CD14-positive monocyte (primary cell): Measurements from ENCODE around the gene FNIP1. TPM values are rescaled to one million over a fixed set of nuclear protein-coding genes. Genes with fewer than 3 reads are reported as not detected.

Experiments used
- DNase-seq, 3 donors: peaks; one replicate each; pipeline ENCODE4 v3.0.0-alpha.2; 2011 to 2022
- H2AFZ ChIP-seq: 2 replicates; pipeline ENCODE4 v1.6.0; 2012; ENCODE audit warnings: mild to moderate bottlenecking, low read depth, low read length, inconsistent platforms; ENCODE audit not compliant: insufficient read depth, poor library complexity, severe bottlenecking
- H3K27ac ChIP-seq, 2 donors: 1 replicate in 1 of 2; 2 replicates in 1 of 2; pipeline ENCODE4 v1.5.1; 2012 to 2013; ENCODE audit warnings: low read length in 2 of 2, control low read depth in 1 of 2, inconsistent platforms in 1 of 2, low read depth in 1 of 2, mild to moderate bottlenecking in 1 of 2
- H3K27me3 ChIP-seq, 2 donors: one replicate each; pipeline versions ENCODE4 v1.6.0 to v1.6.1; 2011 to 2013; ENCODE audit warnings: low read length in 2 of 2; ENCODE audit not compliant: control insufficient read depth in 2 of 2, insufficient read depth in 2 of 2
- H3K36me3 ChIP-seq, 2 donors: replicated peaks in 1 of 2; 1 replicate in 1 of 2; 2 replicates in 1 of 2; pipeline versions ENCODE4 v1.5.1 to v1.6.1; 2012 to 2013; ENCODE audit warnings: low read length in 2 of 2, control low read depth in 1 of 2, inconsistent platforms in 1 of 2, mild to moderate bottlenecking in 1 of 2; ENCODE audit not compliant: insufficient read depth in 2 of 2, control insufficient read depth in 1 of 2
- H3K4me1 ChIP-seq, 2 donors: 1 replicate in 1 of 2; 2 replicates in 1 of 2; pipeline versions ENCODE4 v1.5.1 to v1.6.1; 2012 to 2013; ENCODE audit warnings: low read length in 2 of 2, control low read depth in 1 of 2, inconsistent platforms in 1 of 2, mild to moderate bottlenecking in 1 of 2, moderate library complexity in 1 of 2; ENCODE audit not compliant: insufficient read depth in 2 of 2, control insufficient read depth in 1 of 2
- H3K4me2 ChIP-seq: replicated peaks from 2 replicates; pipeline ENCODE3; 2012; ENCODE audit warnings: low read length, moderate library complexity, mild to moderate bottlenecking; ENCODE audit not compliant: poor library complexity, severe bottlenecking; ENCODE audit errors: extremely low read depth
- H3K4me3 ChIP-seq, 3 experiments: fragments of 200-600 bp in 1 of 3; sonication (generic) in 1 of 3; replicated peaks in 1 of 3; 1 replicate in 2 of 3; 2 replicates in 1 of 3; pipeline ENCODE4 v1.5.1; 2011 to 2013; ENCODE audit warnings: low read length in 3 of 3, mild to moderate bottlenecking in 3 of 3, control low read depth in 2 of 3, low read depth in 2 of 3, inconsistent platforms in 1 of 3, moderate library complexity in 1 of 3
- H3K79me2 ChIP-seq: 2 replicates; pipeline ENCODE4 v1.6.0; 2012; ENCODE audit warnings: mild to moderate bottlenecking, control low read depth, inconsistent platforms, low read length, moderate library complexity; ENCODE audit not compliant: insufficient read depth
- H3K9ac ChIP-seq: 2 replicates; pipeline ENCODE4 v1.6.0; 2017; ENCODE audit warnings: low read length, mild to moderate bottlenecking; ENCODE audit not compliant: insufficient read depth, poor library complexity, severe bottlenecking
- H3K9me3 ChIP-seq, 2 donors: replicated peaks in 1 of 2; 1 replicate in 1 of 2; 2 replicates in 1 of 2; pipeline versions ENCODE4 v1.5.1 to v1.6.1; 2012 to 2013; ENCODE audit warnings: low read length in 2 of 2, control low read depth in 1 of 2; ENCODE audit not compliant: control insufficient read depth in 1 of 2, insufficient read depth in 1 of 2
- H4K20me1 ChIP-seq: 2 replicates; pipeline ENCODE4 v1.6.0; 2012; ENCODE audit warnings: mild to moderate bottlenecking, low read length, control low read depth, moderate library complexity; ENCODE audit not compliant: insufficient read depth
- H3K27ac Mint-ChIP-seq, 7 donors: one replicate each; pipeline ENCODE4 v1.8.0; 2020; ENCODE audit warnings: mild to moderate bottlenecking in 7 of 7, mixed read lengths in 7 of 7, moderate library complexity in 6 of 7, inconsistent platforms in 2 of 7
- H3K27me3 Mint-ChIP-seq, 3 donors: one replicate each; pipeline ENCODE4 v1.8.0; 2021 to 2022; ENCODE audit warnings: low read depth in 3 of 3, mild to moderate bottlenecking in 3 of 3, mixed read lengths in 3 of 3, moderate library complexity in 3 of 3, inconsistent platforms in 1 of 3
- H3K36me3 Mint-ChIP-seq, 2 donors: one replicate each; pipeline ENCODE4 v1.8.0; 2020; ENCODE audit warnings: mixed read lengths in 2 of 2, inconsistent platforms in 1 of 2, mild to moderate bottlenecking in 1 of 2
- H3K4me1 Mint-ChIP-seq: one replicate; pipeline ENCODE4 v1.8.0; 2020; ENCODE audit warnings: mild to moderate bottlenecking, mixed read lengths
- H3K4me3 Mint-ChIP-seq, 2 donors: one replicate each; pipeline ENCODE4 v1.8.0; 2020; ENCODE audit warnings: mild to moderate bottlenecking in 2 of 2, mixed read lengths in 2 of 2, moderate library complexity in 1 of 2
- H3K9me3 Mint-ChIP-seq, 7 donors: one replicate each; pipeline ENCODE4 v1.8.0; 2020 to 2022; ENCODE audit warnings: mixed read lengths in 7 of 7, mild to moderate bottlenecking in 6 of 7, moderate library complexity in 6 of 7, inconsistent platforms in 2 of 7
- WGBS: methylation state at CpG from one replicate; pipeline ENCODE4 v1.1.5; 2013; ENCODE audit warnings: missing lambda C conversion rate; ENCODE audit not compliant: insufficient coverage; 5-methylcytosine and 5-hydroxymethylcytosine counted together
- intact Hi-C, 2 donors: fragments of 100-400 bp; cut with micrococcal nuclease; formaldehyde crosslinking; loops; one replicate each; pipeline versions ENCODE4 v1.15.0 to v1.15.1; 2023
- polyA plus RNA-seq, 3 donors: library from polyadenylated mRNA; depleted of rRNA in 1 of 3; unstranded in 2 of 3; stranded (reverse) in 1 of 3; fragments of 300-500 nt in 2 of 3; fragments of >200 nt in 1 of 3; fragmentation: Illumina TruSeq in 2 of 3; gene quantifications; 1 replicate in 2 of 3; 2 replicates in 1 of 3; pipeline ENCODE4 v1.2.3, GENCODE V29; 2012 to 2021
- TF ChIP-seq, protein P1 (sequence below): fragments of 200-600 bp; IDR thresholded peaks from one replicate; pipeline ENCODE4 v1.8.0; 2022; ENCODE audit warnings: antibody characterized with exemption, mild to moderate bottlenecking

FNIP1 gene
- polyA plus RNA-seq, 3 donors, result 13.6 to 17.3 (median 16.3) TPM

GRCh38 chr5:131664929-131665328 is 131.9 kb downstream of the FNIP1 start:
- H3K9me3 ChIP-seq, result peaks cover 11 to 14% of the 10 kb centered on the region in 2 donors
- no peak overlapping the region for H3K4me2 ChIP-seq
- Mint-ChIP-seq H3K4me1 (no peaks in the 10 kb centered on the region), H3K36me3 (peaks cover 66 to 85% of the 10 kb centered on the region in 2 donors), H3K27ac (no peak overlapping the region), H3K9me3 (peaks cover 7 to 29% (median 12%) of the 10 kb centered on the region in 7 donors), H3K27me3 (no peaks in the 10 kb centered on the region), H3K4me3 (no peak overlapping the region)
- H3K79me2 ChIP-seq, result peaks cover 17% of the 10 kb centered on the region
- H3K4me1 ChIP-seq, result no peaks in the 10 kb centered on the region
- intact Hi-C loops, result no loop called here
- no peak overlapping the region for H3K9ac ChIP-seq
- no peak overlapping the region for H3K4me3 ChIP-seq
- WGBS, result no CpG with 5 or more reads among the region's 1 CpG
- H3K27me3 ChIP-seq, result no peaks in the 10 kb centered on the region
- no peak overlapping the region for H2AFZ ChIP-seq
- peaks cover 72 to 88% of the 10 kb centered on the region in 2 donors for H3K36me3 ChIP-seq
- H3K27ac ChIP-seq, result no peak overlapping the region
- no peak for DNase-seq
- H4K20me1 ChIP-seq, result no peaks in the 10 kb centered on the region
- TF ChIP-seq, protein P1, sequence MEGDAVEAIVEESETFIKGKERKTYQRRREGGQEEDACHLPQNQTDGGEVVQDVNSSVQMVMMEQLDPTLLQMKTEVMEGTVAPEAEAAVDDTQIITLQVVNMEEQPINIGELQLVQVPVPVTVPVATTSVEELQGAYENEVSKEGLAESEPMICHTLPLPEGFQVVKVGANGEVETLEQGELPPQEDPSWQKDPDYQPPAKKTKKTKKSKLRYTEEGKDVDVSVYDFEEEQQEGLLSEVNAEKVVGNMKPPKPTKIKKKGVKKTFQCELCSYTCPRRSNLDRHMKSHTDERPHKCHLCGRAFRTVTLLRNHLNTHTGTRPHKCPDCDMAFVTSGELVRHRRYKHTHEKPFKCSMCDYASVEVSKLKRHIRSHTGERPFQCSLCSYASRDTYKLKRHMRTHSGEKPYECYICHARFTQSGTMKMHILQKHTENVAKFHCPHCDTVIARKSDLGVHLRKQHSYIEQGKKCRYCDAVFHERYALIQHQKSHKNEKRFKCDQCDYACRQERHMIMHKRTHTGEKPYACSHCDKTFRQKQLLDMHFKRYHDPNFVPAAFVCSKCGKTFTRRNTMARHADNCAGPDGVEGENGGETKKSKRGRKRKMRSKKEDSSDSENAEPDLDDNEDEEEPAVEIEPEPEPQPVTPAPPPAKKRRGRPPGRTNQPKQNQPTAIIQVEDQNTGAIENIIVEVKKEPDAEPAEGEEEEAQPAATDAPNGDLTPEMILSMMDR, result no peak

DNA sequence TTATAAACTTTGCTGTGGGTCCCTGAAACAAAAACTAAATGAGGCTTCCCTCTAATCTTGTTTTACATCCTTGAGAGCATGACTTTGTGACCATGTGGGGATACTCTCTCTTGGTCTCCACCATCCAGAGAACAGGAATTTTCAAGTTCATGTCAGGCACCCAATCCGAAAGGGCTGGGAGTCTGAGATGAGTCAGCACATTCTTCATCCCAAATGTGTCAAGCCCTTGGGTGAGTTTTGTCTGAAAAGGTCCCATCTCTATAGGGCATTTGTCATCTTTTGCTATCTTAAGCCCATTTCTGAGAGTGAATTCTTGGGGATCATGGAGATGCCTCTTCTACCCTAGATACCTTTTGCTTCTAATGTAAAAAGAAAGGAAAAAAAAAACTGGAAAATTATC is 134.9 kb downstream of the FNIP1 start:
- Mint-ChIP-seq H3K4me3 (no peak overlapping the region), H3K36me3 (peaks cover 60 to 83% of the 10 kb centered on the region in 2 donors)
- no CpG with 5 or more reads among the region's 1 CpG for WGBS

More for the DNA sequence above, 134.9 kb downstream of the FNIP1 start:
- H3K27me3 ChIP-seq, result no peaks in the 10 kb centered on the region
- H3K36me3 ChIP-seq, result peaks cover 56 to 86% of the 10 kb centered on the region in 2 donors
- intact Hi-C loops, result no loop called here
- H3K4me3 ChIP-seq, result no peak overlapping the region
- H3K4me2 ChIP-seq, result no peak overlapping the region
- H3K27ac Mint-ChIP-seq, result peak overlapping the region in 2 of 7 donors; percentile 40 to 42
- no peak overlapping the region for H2AFZ ChIP-seq
- H4K20me1 ChIP-seq, result no peaks in the 10 kb centered on the region
- H3K27me3 Mint-ChIP-seq, result no peaks in the 10 kb centered on the region
- no peak for DNase-seq
- H3K4me1 ChIP-seq, result no peaks in the 10 kb centered on the region
- H3K9me3 ChIP-seq, result peaks cover 12 to 14% of the 10 kb centered on the region in 2 donors
- H3K9ac ChIP-seq, result no peak overlapping the region
- H3K27ac ChIP-seq, result peak overlapping the region in 1 of 2 donors; percentile 11
- H3K79me2 ChIP-seq, result peaks cover 14% of the 10 kb centered on the region
- no peaks in the 10 kb centered on the region for H3K4me1 Mint-ChIP-seq
- TF ChIP-seq, protein P1, result no peak
- peaks cover 9 to 32% (median 15%) of the 10 kb centered on the region in 7 donors for H3K9me3 Mint-ChIP-seq
